ENCODE results near the gene CCDC191.

GRCh38 chr3:114035896-114036295, 20.4 kb downstream of the CCDC191 start:
- TF ChIP-seq CTCF (IDR thresholded peaks at IDR 0.05) (no peak), POLR2A (IDR thresholded peaks at IDR 0.05) (no peak)
